Endodermal cell (in vitro differentiated cells): ENCODE data around the gene PTPRN2. TPM values are rescaled to one million over a fixed set of nuclear protein-coding genes. Genes with fewer than 3 reads are reported as not detected.

Source experiments
- DNase-seq: peaks from one replicate; pipeline ENCODE4 v3.0.0-alpha.2; 2017
- H3K27ac ChIP-seq: 2 replicates; pipeline ENCODE4 v1.5.1; 2013; ENCODE audit warnings: mild to moderate bottlenecking, low read depth, low read length, moderate library complexity
- H3K27me3 ChIP-seq: 2 replicates; pipeline ENCODE4 v1.6.1; 2013; ENCODE audit warnings: mild to moderate bottlenecking, low read length, moderate library complexity; ENCODE audit not compliant: insufficient read depth, control insufficient read depth, poor library complexity, severe bottlenecking
- H3K36me3 ChIP-seq: 2 replicates; pipeline ENCODE4 v1.7.0; 2013; ENCODE audit warnings: mild to moderate bottlenecking, low read length, moderate library complexity; ENCODE audit not compliant: control insufficient read depth, insufficient read depth
- H3K4me1 ChIP-seq: one replicate; pipeline ENCODE4 v1.7.0; 2013; ENCODE audit warnings: low read length; ENCODE audit not compliant: control insufficient read depth, insufficient read depth
- H3K4me3 ChIP-seq: 2 replicates; pipeline ENCODE4 v1.5.1; 2013; ENCODE audit warnings: mild to moderate bottlenecking, low read length, moderate library complexity
- H3K9ac ChIP-seq: 2 replicates; pipeline ENCODE4 v1.6.1; 2013; ENCODE audit warnings: mild to moderate bottlenecking, low read length, moderate library complexity; ENCODE audit not compliant: poor library complexity, severe bottlenecking; ENCODE audit errors: extremely low read depth
- H3K9me3 ChIP-seq: 2 replicates; pipeline ENCODE4 v1.6.1; 2013; ENCODE audit warnings: mild to moderate bottlenecking, low read length, moderate library complexity; ENCODE audit not compliant: control insufficient read depth
- H3K27ac Mint-ChIP-seq: 2 replicates; pipeline ENCODE4 v1.8.0; 2020; ENCODE audit warnings: mixed read lengths
- H3K27me3 Mint-ChIP-seq: 2 replicates; pipeline ENCODE4 v1.8.0; 2021; ENCODE audit warnings: mild to moderate bottlenecking, mixed read lengths; ENCODE audit not compliant: insufficient read depth
- H3K36me3 Mint-ChIP-seq: 2 replicates; pipeline ENCODE4 v1.8.0; 2020; ENCODE audit warnings: low read depth, mixed read lengths
- H3K4me1 Mint-ChIP-seq: 2 replicates; pipeline ENCODE4 v1.8.0; 2020; ENCODE audit warnings: mixed read lengths
- H3K4me3 Mint-ChIP-seq: 2 replicates; pipeline ENCODE4 v1.8.0; 2020; ENCODE audit warnings: mild to moderate bottlenecking, moderate library complexity, mixed read lengths
- H3K9me3 Mint-ChIP-seq: 2 replicates; pipeline ENCODE4 v1.8.0; 2020; ENCODE audit warnings: mild to moderate bottlenecking, mixed read lengths
- WGBS, 2 experiments: methylation state at CpG; one replicate each; pipeline versions ENCODE4 v1.1.5 to v1.1.7; 2013; ENCODE audit warnings: missing lambda C conversion rate in 2 of 2, mixed read lengths in 1 of 2; ENCODE audit not compliant: insufficient coverage in 1 of 2, insufficient read length in 1 of 2; 5-methylcytosine and 5-hydroxymethylcytosine counted together
- total RNA-seq, 2 donors: library from RNA; stranded (reverse); fragmentation: NEBNext Ultra II Directional in 1 of 2; extraction: Animal tissue kit (Norgen Biotek cat#: 25700) in 1 of 2; gene quantifications; 2 replicates in 1 of 2; 3 replicates in 1 of 2; pipeline ENCODE4 v1.2.1, GENCODE V29; 2021
- TF ChIP-seq, protein P1 (sequence below): fragments of 200-600 bp; sonication (generic); conservative IDR thresholded peaks from 2 replicates; pipeline ENCODE4 v1.5.0; 2021; ENCODE audit warnings: antibody characterized with exemption, mild to moderate bottlenecking

Gene PTPRN2
- total RNA-seq, 2 donors from 2014 or later, result 0.69 to 1.2 TPM

- H3K4me1 Mint-ChIP-seq, result no peaks in the 10 kb centered on the region
- H3K27ac Mint-ChIP-seq, result no peak overlapping the region
- Histone ChIP-seq H3K4me1 (no peaks in the 10 kb centered on the region), H3K36me3 (no peaks in the 10 kb centered on the region), H3K9me3 (peaks cover 68% of the 10 kb centered on the region), H3K9ac (no peak overlapping the region), H3K27me3 (no peaks in the 10 kb centered on the region), H3K27ac (no peak overlapping the region), H3K4me3 (no peak overlapping the region)
- H3K36me3 Mint-ChIP-seq, result no peaks in the 10 kb centered on the region
- no peaks in the 10 kb centered on the region for H3K27me3 Mint-ChIP-seq
- peaks cover 19% of the 10 kb centered on the region for H3K9me3 Mint-ChIP-seq
- DNase-seq, result peak; percentile 14
- TF ChIP-seq, protein P1, sequence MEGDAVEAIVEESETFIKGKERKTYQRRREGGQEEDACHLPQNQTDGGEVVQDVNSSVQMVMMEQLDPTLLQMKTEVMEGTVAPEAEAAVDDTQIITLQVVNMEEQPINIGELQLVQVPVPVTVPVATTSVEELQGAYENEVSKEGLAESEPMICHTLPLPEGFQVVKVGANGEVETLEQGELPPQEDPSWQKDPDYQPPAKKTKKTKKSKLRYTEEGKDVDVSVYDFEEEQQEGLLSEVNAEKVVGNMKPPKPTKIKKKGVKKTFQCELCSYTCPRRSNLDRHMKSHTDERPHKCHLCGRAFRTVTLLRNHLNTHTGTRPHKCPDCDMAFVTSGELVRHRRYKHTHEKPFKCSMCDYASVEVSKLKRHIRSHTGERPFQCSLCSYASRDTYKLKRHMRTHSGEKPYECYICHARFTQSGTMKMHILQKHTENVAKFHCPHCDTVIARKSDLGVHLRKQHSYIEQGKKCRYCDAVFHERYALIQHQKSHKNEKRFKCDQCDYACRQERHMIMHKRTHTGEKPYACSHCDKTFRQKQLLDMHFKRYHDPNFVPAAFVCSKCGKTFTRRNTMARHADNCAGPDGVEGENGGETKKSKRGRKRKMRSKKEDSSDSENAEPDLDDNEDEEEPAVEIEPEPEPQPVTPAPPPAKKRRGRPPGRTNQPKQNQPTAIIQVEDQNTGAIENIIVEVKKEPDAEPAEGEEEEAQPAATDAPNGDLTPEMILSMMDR, result no peak
- WGBS, 2 experiments, result 82 to 90% methylated on average over 14 to 17 of the region's 17 CpGs
- H3K4me3 Mint-ChIP-seq, result no peak overlapping the region
Measured at GRCh38 chr7:158422196-158422886, 165.3 kb downstream of the PTPRN2 start.

GRCh38 chr7:158421361-158421760, 166.3 kb downstream of the PTPRN2 start:
- Mint-ChIP-seq H3K4me3 (no peak overlapping the region), H3K4me1 (no peaks in the 10 kb centered on the region), H3K27ac (no peak overlapping the region), H3K9me3 (peaks cover 26% of the 10 kb centered on the region), H3K27me3 (no peaks in the 10 kb centered on the region), H3K36me3 (no peaks in the 10 kb centered on the region)
- H3K4me1 ChIP-seq, result no peaks in the 10 kb centered on the region
- WGBS, 2 experiments, result 57 to 72% methylated on average over 7 of the region's 7 CpGs
- no peak overlapping the region for H3K4me3 ChIP-seq
- no peak for DNase-seq
- no peaks in the 10 kb centered on the region for H3K27me3 ChIP-seq
- H3K9me3 ChIP-seq, result peaks cover 73% of the 10 kb centered on the region
- H3K36me3 ChIP-seq, result no peaks in the 10 kb centered on the region
- TF ChIP-seq, protein P1, result no peak
- H3K9ac ChIP-seq, result no peak overlapping the region
- no peak overlapping the region for H3K27ac ChIP-seq

GRCh38 chr7:158420591-158421340, 166.9 kb downstream of the PTPRN2 start:
- H3K9me3 ChIP-seq, result peaks cover 79% of the 10 kb centered on the region
- DNase-seq, result peak; percentile 19
- Mint-ChIP-seq H3K4me1 (no peaks in the 10 kb centered on the region), H3K9me3 (peaks cover 26% of the 10 kb centered on the region), H3K27ac (no peak overlapping the region), H3K27me3 (no peaks in the 10 kb centered on the region), H3K4me3 (no peak overlapping the region), H3K36me3 (no peaks in the 10 kb centered on the region)
- no peaks in the 10 kb centered on the region for H3K4me1 ChIP-seq
- no peaks in the 10 kb centered on the region for H3K27me3 ChIP-seq
- H3K9ac ChIP-seq, result no peak overlapping the region
- H3K36me3 ChIP-seq, result no peaks in the 10 kb centered on the region
- no peak overlapping the region for H3K27ac ChIP-seq
- TF ChIP-seq, protein P1, result no peak
- peak overlapping the region; percentile 29 for H3K4me3 ChIP-seq
- WGBS, 2 experiments, result 84% methylated on average over 15 to 16 of the region's 16 CpGs
